Measurements from ENCODE around the gene RGL3. TPM values are rescaled to one million over a fixed set of nuclear protein-coding genes. Genes with fewer than 3 reads are reported as not detected.

The RGL3 gene
- total and polyA plus RNA-seq, 9 of the 15 experiments (the other 6 are each of a cell fraction or from before 2014, with no cell fraction given), result 0.12 to 0.61 (median 0.32) TPM; not detected in 4

DNA sequence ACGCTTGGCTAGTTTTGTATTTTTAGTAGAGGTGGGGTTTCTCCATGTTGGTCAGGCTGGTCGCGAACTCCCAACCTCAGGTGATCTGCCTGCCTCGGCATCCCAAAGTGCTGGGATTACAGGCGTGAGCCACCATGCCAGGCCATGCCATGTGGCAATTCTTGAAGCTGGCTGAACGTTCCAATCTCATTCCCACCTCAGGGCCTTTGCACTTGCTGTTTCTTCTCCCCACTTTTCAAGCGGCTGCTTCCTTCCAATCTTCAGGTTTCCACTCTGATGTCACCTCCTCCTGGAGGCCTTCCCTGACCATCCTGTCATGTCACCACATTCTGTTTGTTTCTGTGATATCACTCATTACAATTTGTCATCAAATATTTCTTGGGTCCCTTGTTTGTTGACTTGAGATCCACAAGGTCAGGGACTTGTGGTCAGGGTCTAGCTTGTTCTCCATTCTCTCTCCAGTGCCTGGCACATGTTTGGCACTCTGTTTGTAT lies 39.2 kb downstream of the RGL3 start (continued):
- TF ChIP-seq ZFP36 (IDR thresholded peaks at IDR 0.05; ENCODE audit: low read depth, low read length, partially characterized antibody) (peak; percentile 88), RCOR1 (IDR thresholded peaks at IDR 0.05; ENCODE audit: borderline replicate concordance in 1 of 2, low read depth in 2 of 2, low read length in 2 of 2) (no peak), DMBX1 (CRISPR knock-in tag; IDR thresholded peaks at IDR 0.05; ENCODE audit: borderline replicate concordance) (no peak), FUS (optimal IDR thresholded peaks at IDR 0.05; ENCODE audit: low read depth, low read length) (no peak), HNRNPUL1 (IDR thresholded peaks at IDR 0.05; ENCODE audit: low read length) (no peak), XRCC3 (IDR thresholded peaks at IDR 0.05) (no peak), ZC3H11A (IDR thresholded peaks at IDR 0.05; ENCODE audit: low read depth, low read length) (no peak), RFX7 (CRISPR knock-in tag; IDR thresholded peaks at IDR 0.05) (no peak)
- TF ChIP-seq, protein P1, sequence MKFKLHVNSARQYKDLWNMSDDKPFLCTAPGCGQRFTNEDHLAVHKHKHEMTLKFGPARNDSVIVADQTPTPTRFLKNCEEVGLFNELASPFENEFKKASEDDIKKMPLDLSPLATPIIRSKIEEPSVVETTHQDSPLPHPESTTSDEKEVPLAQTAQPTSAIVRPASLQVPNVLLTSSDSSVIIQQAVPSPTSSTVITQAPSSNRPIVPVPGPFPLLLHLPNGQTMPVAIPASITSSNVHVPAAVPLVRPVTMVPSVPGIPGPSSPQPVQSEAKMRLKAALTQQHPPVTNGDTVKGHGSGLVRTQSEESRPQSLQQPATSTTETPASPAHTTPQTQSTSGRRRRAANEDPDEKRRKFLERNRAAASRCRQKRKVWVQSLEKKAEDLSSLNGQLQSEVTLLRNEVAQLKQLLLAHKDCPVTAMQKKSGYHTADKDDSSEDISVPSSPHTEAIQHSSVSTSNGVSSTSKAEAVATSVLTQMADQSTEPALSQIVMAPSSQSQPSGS (CRISPR knock-in tag; IDR thresholded peaks at IDR 0.05), result no peak
- TF ChIP-seq, protein P2, sequence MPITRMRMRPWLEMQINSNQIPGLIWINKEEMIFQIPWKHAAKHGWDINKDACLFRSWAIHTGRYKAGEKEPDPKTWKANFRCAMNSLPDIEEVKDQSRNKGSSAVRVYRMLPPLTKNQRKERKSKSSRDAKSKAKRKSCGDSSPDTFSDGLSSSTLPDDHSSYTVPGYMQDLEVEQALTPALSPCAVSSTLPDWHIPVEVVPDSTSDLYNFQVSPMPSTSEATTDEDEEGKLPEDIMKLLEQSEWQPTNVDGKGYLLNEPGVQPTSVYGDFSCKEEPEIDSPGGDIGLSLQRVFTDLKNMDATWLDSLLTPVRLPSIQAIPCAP (CRISPR knock-in tag; IDR thresholded peaks at IDR 0.05; ENCODE audit: borderline replicate concordance), result no peak
- TF ChIP-seq, protein P3, sequence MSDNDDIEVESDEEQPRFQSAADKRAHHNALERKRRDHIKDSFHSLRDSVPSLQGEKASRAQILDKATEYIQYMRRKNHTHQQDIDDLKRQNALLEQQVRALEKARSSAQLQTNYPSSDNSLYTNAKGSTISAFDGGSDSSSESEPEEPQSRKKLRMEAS (CRISPR knock-in tag; IDR thresholded peaks at IDR 0.05), result 0 out of 2 replicates have a peak, but pooled peaks have one; percentile 17
- TF ChIP-seq, protein P4, sequence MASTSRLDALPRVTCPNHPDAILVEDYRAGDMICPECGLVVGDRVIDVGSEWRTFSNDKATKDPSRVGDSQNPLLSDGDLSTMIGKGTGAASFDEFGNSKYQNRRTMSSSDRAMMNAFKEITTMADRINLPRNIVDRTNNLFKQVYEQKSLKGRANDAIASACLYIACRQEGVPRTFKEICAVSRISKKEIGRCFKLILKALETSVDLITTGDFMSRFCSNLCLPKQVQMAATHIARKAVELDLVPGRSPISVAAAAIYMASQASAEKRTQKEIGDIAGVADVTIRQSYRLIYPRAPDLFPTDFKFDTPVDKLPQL (IDR thresholded peaks at IDR 0.05; ENCODE audit: extremely low read depth, insufficient read length), result no peak
- TF ChIP-seq, protein P5, sequence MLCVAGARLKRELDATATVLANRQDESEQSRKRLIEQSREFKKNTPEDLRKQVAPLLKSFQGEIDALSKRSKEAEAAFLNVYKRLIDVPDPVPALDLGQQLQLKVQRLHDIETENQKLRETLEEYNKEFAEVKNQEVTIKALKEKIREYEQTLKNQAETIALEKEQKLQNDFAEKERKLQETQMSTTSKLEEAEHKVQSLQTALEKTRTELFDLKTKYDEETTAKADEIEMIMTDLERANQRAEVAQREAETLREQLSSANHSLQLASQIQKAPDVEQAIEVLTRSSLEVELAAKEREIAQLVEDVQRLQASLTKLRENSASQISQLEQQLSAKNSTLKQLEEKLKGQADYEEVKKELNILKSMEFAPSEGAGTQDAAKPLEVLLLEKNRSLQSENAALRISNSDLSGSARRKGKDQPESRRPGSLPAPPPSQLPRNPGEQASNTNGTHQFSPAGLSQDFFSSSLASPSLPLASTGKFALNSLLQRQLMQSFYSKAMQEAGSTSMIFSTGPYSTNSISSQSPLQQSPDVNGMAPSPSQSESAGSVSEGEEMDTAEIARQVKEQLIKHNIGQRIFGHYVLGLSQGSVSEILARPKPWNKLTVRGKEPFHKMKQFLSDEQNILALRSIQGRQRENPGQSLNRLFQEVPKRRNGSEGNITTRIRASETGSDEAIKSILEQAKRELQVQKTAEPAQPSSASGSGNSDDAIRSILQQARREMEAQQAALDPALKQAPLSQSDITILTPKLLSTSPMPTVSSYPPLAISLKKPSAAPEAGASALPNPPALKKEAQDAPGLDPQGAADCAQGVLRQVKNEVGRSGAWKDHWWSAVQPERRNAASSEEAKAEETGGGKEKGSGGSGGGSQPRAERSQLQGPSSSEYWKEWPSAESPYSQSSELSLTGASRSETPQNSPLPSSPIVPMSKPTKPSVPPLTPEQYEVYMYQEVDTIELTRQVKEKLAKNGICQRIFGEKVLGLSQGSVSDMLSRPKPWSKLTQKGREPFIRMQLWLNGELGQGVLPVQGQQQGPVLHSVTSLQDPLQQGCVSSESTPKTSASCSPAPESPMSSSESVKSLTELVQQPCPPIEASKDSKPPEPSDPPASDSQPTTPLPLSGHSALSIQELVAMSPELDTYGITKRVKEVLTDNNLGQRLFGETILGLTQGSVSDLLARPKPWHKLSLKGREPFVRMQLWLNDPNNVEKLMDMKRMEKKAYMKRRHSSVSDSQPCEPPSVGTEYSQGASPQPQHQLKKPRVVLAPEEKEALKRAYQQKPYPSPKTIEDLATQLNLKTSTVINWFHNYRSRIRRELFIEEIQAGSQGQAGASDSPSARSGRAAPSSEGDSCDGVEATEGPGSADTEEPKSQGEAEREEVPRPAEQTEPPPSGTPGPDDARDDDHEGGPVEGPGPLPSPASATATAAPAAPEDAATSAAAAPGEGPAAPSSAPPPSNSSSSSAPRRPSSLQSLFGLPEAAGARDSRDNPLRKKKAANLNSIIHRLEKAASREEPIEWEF (CRISPR knock-in tag; IDR thresholded peaks at IDR 0.05), result no peak
